Cardiac fibroblast (primary cell): ENCODE results near the gene JAZF1.

Experiments used
- DNase-seq, 2 donors: peaks; one replicate each; pipeline versions ENCODE4 v3.0.0 to v3.0.0-alpha.2; 2010; ENCODE audit warnings: low read depth in 2 of 2
- H3K4me3 ChIP-seq, 2 donors: replicated peaks in 1 of 2; 1 replicate in 1 of 2; 2 replicates in 1 of 2; pipeline ENCODE4 v1.5.1; 2011; ENCODE audit warnings: low read depth in 2 of 2, low read length in 2 of 2, mild to moderate bottlenecking in 2 of 2, moderate library complexity in 1 of 2
- TF ChIP-seq, protein P1 (sequence below): IDR thresholded peaks from one replicate; pipeline ENCODE4 v1.5.1; 2011; ENCODE audit warnings: low read depth, mild to moderate bottlenecking, low read length, inconsistent platforms

The JAZF1 gene

DNA sequence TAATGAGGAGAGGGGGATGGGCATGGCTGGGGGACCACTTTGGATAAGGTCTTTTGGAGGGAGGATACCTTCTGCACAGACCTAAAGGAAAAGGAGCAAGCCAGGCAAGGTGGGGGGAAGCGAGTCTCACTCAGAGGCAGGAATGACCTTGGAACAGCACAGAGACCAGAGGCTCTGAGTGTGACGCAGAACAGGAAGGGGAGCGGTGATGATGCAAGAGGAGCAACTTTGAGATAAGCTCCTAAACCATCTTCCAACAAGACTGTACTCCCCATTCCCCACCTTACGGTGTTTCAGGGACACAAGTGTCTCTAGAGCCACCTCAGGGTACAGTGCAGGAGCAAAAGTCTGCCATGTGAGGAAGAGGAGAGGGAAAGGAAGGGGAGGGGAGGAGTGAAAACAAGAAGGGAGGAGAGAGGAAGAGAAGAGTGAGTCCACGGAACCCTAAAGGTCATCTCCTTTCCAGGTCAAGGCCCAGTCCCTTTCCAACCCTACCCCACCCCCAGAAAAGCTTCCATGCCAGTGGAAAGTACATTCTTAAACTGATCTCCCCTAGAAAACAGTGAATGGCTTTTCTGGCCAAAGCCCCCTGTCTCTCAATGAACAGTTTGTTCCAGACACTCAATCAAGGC, 54.1 kb downstream of the JAZF1 start:
- DNase-seq: peak; percentile 59 to 65
- TF ChIP-seq, protein P1, sequence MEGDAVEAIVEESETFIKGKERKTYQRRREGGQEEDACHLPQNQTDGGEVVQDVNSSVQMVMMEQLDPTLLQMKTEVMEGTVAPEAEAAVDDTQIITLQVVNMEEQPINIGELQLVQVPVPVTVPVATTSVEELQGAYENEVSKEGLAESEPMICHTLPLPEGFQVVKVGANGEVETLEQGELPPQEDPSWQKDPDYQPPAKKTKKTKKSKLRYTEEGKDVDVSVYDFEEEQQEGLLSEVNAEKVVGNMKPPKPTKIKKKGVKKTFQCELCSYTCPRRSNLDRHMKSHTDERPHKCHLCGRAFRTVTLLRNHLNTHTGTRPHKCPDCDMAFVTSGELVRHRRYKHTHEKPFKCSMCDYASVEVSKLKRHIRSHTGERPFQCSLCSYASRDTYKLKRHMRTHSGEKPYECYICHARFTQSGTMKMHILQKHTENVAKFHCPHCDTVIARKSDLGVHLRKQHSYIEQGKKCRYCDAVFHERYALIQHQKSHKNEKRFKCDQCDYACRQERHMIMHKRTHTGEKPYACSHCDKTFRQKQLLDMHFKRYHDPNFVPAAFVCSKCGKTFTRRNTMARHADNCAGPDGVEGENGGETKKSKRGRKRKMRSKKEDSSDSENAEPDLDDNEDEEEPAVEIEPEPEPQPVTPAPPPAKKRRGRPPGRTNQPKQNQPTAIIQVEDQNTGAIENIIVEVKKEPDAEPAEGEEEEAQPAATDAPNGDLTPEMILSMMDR: no peak
- no peak overlapping the region for H3K4me3 ChIP-seq

DNA sequence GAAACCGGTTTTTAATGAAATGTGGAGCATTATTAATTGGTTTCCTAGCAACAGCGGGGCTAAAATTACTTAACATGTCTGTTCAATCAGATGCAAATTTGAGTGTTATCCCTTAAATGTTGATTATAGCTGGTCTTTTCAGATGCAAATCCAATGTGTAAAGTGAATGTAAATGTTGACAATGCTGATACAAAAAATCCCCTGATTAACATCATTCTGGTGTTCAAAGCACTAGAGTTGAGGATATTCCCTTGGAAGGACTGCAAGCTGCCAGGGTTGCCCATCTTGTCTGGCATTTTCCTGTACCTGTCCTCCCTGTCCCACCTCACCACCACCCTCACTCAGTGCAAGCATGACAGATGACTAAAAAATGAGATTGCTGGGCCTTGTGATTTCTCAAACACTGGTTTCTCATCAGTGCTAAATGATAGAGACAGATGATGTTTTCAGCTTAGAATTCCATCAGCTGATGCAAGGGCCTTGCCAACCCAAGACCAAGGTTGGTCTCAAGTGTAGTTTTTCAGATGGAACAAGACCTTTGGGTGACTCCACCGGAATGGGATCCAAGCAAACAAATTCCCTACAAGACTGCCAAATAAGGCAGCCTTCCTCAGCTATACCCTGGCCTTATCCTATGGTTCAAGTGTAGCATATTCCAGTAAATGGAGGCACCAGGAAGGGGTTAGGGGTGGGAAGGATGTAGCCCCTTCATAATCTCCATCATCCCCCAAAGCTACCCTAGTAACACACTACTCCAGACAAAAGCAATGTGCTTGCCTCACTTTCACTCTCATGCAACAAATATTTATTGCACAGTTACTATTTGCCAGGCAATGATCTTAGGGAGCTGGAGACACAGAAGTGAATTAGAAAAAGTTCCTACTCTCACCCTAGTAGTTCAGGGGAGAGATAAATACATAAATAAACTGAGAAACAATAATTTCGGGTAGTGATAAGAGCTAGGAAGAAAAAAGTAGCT, 54.9 kb downstream of the JAZF1 start:
- no peak overlapping the region for H3K4me3 ChIP-seq
- DNase-seq: peak; percentile 40 to 62
- TF ChIP-seq, protein P1: no peak

DNA sequence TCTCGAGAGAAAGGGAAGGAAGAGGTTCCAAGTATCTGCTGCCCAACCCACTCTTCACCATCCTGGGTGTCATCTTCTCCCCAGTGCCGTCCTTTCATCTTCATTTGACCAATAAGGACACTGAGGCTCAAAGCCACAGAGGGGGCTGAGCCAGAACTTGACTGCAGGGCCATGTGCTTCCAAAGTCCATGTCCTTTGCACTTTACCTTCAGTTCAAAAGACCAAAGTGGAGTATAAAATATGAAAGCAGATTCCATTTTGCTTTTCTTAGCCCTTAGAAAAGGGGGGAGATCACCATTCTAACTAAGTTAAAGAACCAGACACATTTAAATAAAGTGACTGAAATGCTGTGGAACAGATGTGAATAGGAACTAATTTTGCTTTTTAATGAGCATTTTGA, 56.2 kb downstream of the JAZF1 start:
- DNase-seq: no peak
- no peak overlapping the region for H3K4me3 ChIP-seq
- TF ChIP-seq, protein P1: no peak

DNA sequence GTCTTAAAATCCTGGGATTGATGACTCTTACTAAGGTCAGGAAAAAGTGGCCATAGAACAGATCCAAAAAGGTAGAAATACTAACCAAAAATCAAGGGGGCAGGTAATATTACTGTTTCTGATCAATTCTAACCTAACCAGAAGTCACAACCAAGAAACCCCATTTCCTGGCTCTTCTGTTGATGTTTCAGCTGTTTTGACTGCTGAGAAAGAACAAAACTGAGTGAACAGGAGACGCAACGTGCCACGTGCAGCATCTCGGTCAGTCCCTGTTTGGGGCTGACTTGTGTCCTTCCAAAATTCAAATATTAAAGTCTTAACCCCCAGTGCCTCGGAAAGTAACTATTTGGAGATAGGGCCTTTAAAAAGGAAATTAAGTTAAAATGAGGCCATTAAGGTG, 56.8 kb downstream of the JAZF1 start:
- H3K4me3 ChIP-seq: no peak overlapping the region
- TF ChIP-seq, protein P1: no peak
- no peak for DNase-seq

DNA sequence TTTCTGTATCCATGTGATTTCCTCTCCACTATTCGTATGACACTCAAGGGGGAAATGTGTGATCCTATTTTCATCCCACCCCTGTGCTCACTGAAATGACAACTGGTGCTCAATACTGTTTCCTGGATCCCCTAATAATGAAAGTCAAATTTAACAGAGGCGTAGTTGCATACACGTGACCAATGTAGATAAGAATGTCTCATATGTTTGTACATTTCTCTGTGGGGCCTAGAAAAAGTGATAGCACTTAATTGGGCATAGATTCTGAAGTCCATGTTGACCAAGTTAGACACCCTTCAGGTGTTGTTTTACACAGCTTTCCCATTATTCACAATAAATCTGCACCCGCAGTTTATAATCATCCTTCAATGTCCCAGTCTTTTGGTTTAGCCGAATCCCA, 59.1 kb downstream of the JAZF1 start:
- TF ChIP-seq, protein P1: no peak
- no peak overlapping the region for H3K4me3 ChIP-seq
- no peak for DNase-seq

DNA sequence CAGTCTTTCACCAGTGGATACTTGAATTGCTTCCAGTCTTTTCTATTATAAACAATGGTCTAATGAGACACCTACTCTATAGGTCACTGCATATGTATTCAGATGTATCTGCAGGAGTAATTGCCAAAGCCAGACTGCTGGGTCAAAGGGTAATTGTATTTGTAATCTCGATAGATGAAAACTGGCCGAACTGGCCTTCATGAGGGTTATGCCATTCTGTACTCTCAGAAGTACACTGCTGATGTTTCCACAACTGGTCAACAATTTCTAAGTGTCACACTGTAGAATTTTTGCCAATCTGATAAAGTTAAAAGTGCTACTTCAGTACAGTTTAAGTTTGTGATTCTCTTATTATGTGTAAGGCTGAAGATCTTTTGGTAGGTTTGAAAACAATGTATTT, 64.6 kb downstream of the JAZF1 start:
- H3K4me3 ChIP-seq: no peak overlapping the region
- DNase-seq: no peak
- TF ChIP-seq, protein P1: no peak
